H9 (cell line): ENCODE measurements around the gene APC. TPM values are rescaled to one million over a fixed set of nuclear protein-coding genes. Genes with fewer than 3 reads are reported as not detected.

Experiments
- DNase-seq: peaks from one replicate; pipeline ENCODE4 v3.0.0-alpha.2; 2017
- H2AFZ ChIP-seq: one replicate; pipeline ENCODE4 v1.6.1; 2013; ENCODE audit warnings: mild to moderate bottlenecking, low read length, control low read depth, moderate library complexity
- H2AK5ac ChIP-seq: 2 replicates; pipeline ENCODE4 v1.6.1; 2013; ENCODE audit warnings: low read length, control low read depth, mixed read lengths; ENCODE audit not compliant: insufficient read length
- H2BK120ac ChIP-seq: one replicate; pipeline ENCODE4 v1.6.1; 2013; ENCODE audit warnings: low read depth, mild to moderate bottlenecking, low read length, control low read depth, inconsistent platforms; ENCODE audit not compliant: poor library complexity, severe bottlenecking
- H2BK12ac ChIP-seq: 2 replicates; pipeline ENCODE4 v1.6.1; 2013; ENCODE audit warnings: low read length, control low read depth, mixed read lengths, low read depth; ENCODE audit not compliant: insufficient read length
- H2BK15ac ChIP-seq: 2 replicates; pipeline ENCODE4 v1.6.1; 2013; ENCODE audit warnings: low read depth, low read length, control low read depth
- H2BK20ac ChIP-seq: one replicate; pipeline ENCODE4 v1.6.1; 2013; ENCODE audit warnings: low read depth, mild to moderate bottlenecking, low read length, control low read depth, inconsistent platforms; ENCODE audit not compliant: poor library complexity, severe bottlenecking
- H2BK5ac ChIP-seq: 2 replicates; pipeline ENCODE4 v1.6.1; 2013; ENCODE audit warnings: low read length, control low read depth, mixed read lengths; ENCODE audit not compliant: insufficient read length
- H3K14ac ChIP-seq: 2 replicates; pipeline ENCODE4 v1.6.1; 2013; ENCODE audit warnings: low read length, control low read depth; ENCODE audit not compliant: insufficient read depth
- H3K18ac ChIP-seq: 2 replicates; pipeline ENCODE4 v1.6.1; 2013; ENCODE audit warnings: low read depth, mild to moderate bottlenecking, mixed read lengths, low read length, control low read depth; ENCODE audit not compliant: insufficient read length
- H3K23ac ChIP-seq: 2 replicates; pipeline ENCODE4 v1.6.1; 2013; ENCODE audit warnings: low read length, control low read depth, mixed read lengths, low read depth; ENCODE audit not compliant: insufficient read length
- H3K23me2 ChIP-seq: 2 replicates; pipeline ENCODE4 v1.6.1; 2013; ENCODE audit warnings: low read depth, mild to moderate bottlenecking, mixed read lengths, low read length, control low read depth; ENCODE audit not compliant: insufficient read length, poor library complexity, severe bottlenecking
- H3K27ac ChIP-seq: 2 replicates; pipeline ENCODE4 v1.5.1; 2013; ENCODE audit warnings: low read length, control low read depth, mixed read lengths, low read depth; ENCODE audit not compliant: insufficient read length
- H3K27me3 ChIP-seq: 2 replicates; pipeline ENCODE4 v1.6.1; 2013; ENCODE audit warnings: low read length, control low read depth, inconsistent platforms; ENCODE audit not compliant: insufficient read depth
- H3K4ac ChIP-seq: 2 replicates; pipeline ENCODE4 v1.6.1; 2013; ENCODE audit warnings: low read depth, mild to moderate bottlenecking, control low read depth, inconsistent platforms, low read length, moderate library complexity
- H3K4me1 ChIP-seq: 2 replicates; pipeline ENCODE4 v1.6.1; 2013; ENCODE audit warnings: low read length, control low read depth, inconsistent platforms; ENCODE audit not compliant: insufficient read depth
- H3K4me2 ChIP-seq: 2 replicates; pipeline ENCODE4 v1.6.1; 2013; ENCODE audit warnings: low read length, control low read depth, mixed read lengths; ENCODE audit not compliant: insufficient read length, insufficient read depth
- H3K56ac ChIP-seq: 2 replicates; pipeline ENCODE4 v1.6.1; 2013; ENCODE audit warnings: low read depth, mild to moderate bottlenecking, mixed read lengths, low read length, control low read depth; ENCODE audit not compliant: insufficient read length
- H3K79me1 ChIP-seq: 2 replicates; pipeline ENCODE4 v1.6.1; 2013; ENCODE audit warnings: low read depth, mild to moderate bottlenecking, moderate library complexity, low read length, control low read depth, inconsistent platforms; ENCODE audit not compliant: insufficient read depth, poor library complexity, severe bottlenecking
- H3K79me2 ChIP-seq: 2 replicates; pipeline ENCODE4 v1.6.1; 2013; ENCODE audit warnings: low read length, control low read depth, inconsistent platforms; ENCODE audit not compliant: insufficient read depth
- H3K9ac ChIP-seq: 2 replicates; pipeline ENCODE4 v1.6.1; 2013; ENCODE audit warnings: low read length, control low read depth, mixed read lengths; ENCODE audit not compliant: insufficient read length; ENCODE audit errors: extremely low read depth
- H3K9me3 ChIP-seq: one replicate; pipeline ENCODE4 v1.6.1; 2013; ENCODE audit warnings: low read depth, low read length, inconsistent platforms; ENCODE audit not compliant: control insufficient read depth
- H3T11ph ChIP-seq: one replicate; pipeline ENCODE4 v1.6.1; 2013; ENCODE audit warnings: mild to moderate bottlenecking, low read length, control low read depth, inconsistent platforms
- H4K20me1 ChIP-seq: one replicate; pipeline ENCODE4 v1.6.1; 2013; ENCODE audit not compliant: control insufficient read depth, insufficient read length, insufficient read depth
- H4K5ac ChIP-seq: 2 replicates; pipeline ENCODE4 v1.6.1; 2013; ENCODE audit warnings: low read depth, mild to moderate bottlenecking, mixed read lengths, low read length, control low read depth; ENCODE audit not compliant: insufficient read length
- H4K8ac ChIP-seq: replicated peaks from 2 replicates; pipeline ENCODE4 v1.6.1; 2013; ENCODE audit warnings: low read length, control low read depth, mixed read lengths, low read depth; ENCODE audit not compliant: insufficient read length
- H4K91ac ChIP-seq: 2 replicates; pipeline ENCODE4 v1.6.1; 2013; ENCODE audit warnings: low read depth, mild to moderate bottlenecking, moderate library complexity, mixed read lengths, low read length, control low read depth; ENCODE audit not compliant: insufficient read length
- H3K27ac Mint-ChIP-seq, 3 experiments: 2 replicates in 2 of 3; 3 replicates in 1 of 3; pipeline ENCODE4 v1.8.0; 2020 to 2021; ENCODE audit warnings: mixed read lengths in 3 of 3, mild to moderate bottlenecking in 1 of 3, moderate library complexity in 1 of 3
- H3K27me3 Mint-ChIP-seq: 2 replicates; pipeline ENCODE4 v1.8.0; 2021; ENCODE audit warnings: low read depth, mild to moderate bottlenecking, moderate library complexity, mixed read lengths
- H3K36me3 Mint-ChIP-seq, 3 experiments: 2 replicates in 2 of 3; 3 replicates in 1 of 3; pipeline ENCODE4 v1.8.0; 2020 to 2021; ENCODE audit warnings: low read depth in 3 of 3, mixed read lengths in 3 of 3; ENCODE audit not compliant: insufficient read depth in 1 of 3
- H3K4me1 Mint-ChIP-seq, 2 experiments: 2 replicates each; pipeline ENCODE4 v1.8.0; 2020; ENCODE audit warnings: mixed read lengths in 2 of 2
- H3K4me3 Mint-ChIP-seq, 2 experiments: 2 replicates in 1 of 2; 3 replicates in 1 of 2; pipeline ENCODE4 v1.8.0; 2020 to 2021; ENCODE audit warnings: mild to moderate bottlenecking in 2 of 2, mixed read lengths in 2 of 2, moderate library complexity in 1 of 2
- H3K9me3 Mint-ChIP-seq, 2 experiments: 2 replicates in 1 of 2; 3 replicates in 1 of 2; pipeline ENCODE4 v1.8.0; 2020; ENCODE audit warnings: mild to moderate bottlenecking in 2 of 2, mixed read lengths in 2 of 2, moderate library complexity in 1 of 2
- CTCF ChIP-seq: fragments of 200-600 bp; sonication (generic); conservative IDR thresholded peaks from 3 replicates; pipeline ENCODE4 v1.8.0; 2021; ENCODE audit warnings: antibody characterized with exemption, mild to moderate bottlenecking
- WGBS: extraction: QIAGEN DNeasy Blood & Tissue Kit; methylation state at CpG from one replicate; pipeline ENCODE4 v1.1.7; 2013; ENCODE audit warnings: missing lambda C conversion rate, low lambda C conversion rate, mixed read lengths; ENCODE audit not compliant: insufficient read length; ENCODE audit errors: extremely low coverage; 5-methylcytosine and 5-hydroxymethylcytosine counted together
- total RNA-seq: library from RNA; stranded (reverse); gene quantifications from 2 replicates; pipeline ENCODE4 v1.2.1, GENCODE V29; 2021

Gene APC
- total RNA-seq, 1 experiment from 2014 or later, result 29.3 TPM

- Histone ChIP-seq H3K23ac (no peak overlapping the region), H3K56ac (no peak overlapping the region), H3K9ac (no peak overlapping the region), H2BK15ac (no peak overlapping the region), H3T11ph (no peak overlapping the region), H4K8ac (no peak overlapping the region), H3K79me1 (no peaks in the 10 kb centered on the region), H2BK20ac (no peak overlapping the region), H3K14ac (no peak overlapping the region), H3K4me2 (no peak overlapping the region), H2AFZ (no peak overlapping the region), H3K18ac (no peak overlapping the region), H3K79me2 (peaks cover 3% of the 10 kb centered on the region; the same call in 1 of the 2 replicates), H2BK5ac (no peak overlapping the region), H4K5ac (no peak overlapping the region), H3K9me3 (no peaks in the 10 kb centered on the region), H2AK5ac (no peak overlapping the region), H2BK120ac (no peak overlapping the region), H3K27me3 (no peaks in the 10 kb centered on the region), H3K23me2 (no peaks in the 10 kb centered on the region), H3K4ac (no peak overlapping the region), H4K20me1 (no peaks in the 10 kb centered on the region), H2BK12ac (no peak overlapping the region), H3K4me1 (no peaks in the 10 kb centered on the region; the same call in 1 of the 2 replicates), H4K91ac (no peak overlapping the region), H3K27ac (no peak overlapping the region)
- no peak for TF ChIP-seq CTCF
- no peak for DNase-seq
- no CpG with 5 or more reads among the region's 1 CpG for WGBS
- Mint-ChIP-seq H3K4me3 (no peak overlapping the region), H3K27ac (no peak overlapping the region), H3K9me3 (peaks cover 3 to 4% of the 10 kb centered on the region in 2 experiments; a peak in 3 of 5 replicates), H3K4me1 (0 out of 4 replicates have a peak, but pooled peaks cover 0 to 4% of the 10 kb centered on the region in 2 experiments), H3K36me3 (peaks cover 0 to 5% (median 0%) of the 10 kb centered on the region in 3 experiments; a peak in 2 of 7 replicates), H3K27me3 (no peaks in the 10 kb centered on the region)
These were observed 8.1 kb upstream of the APC start for GRCh38 chr5:112729630-112730029.
